HG03432 (cell line): ENCODE results near the gene CCDC71.

Experiments
- ATAC-seq: cut with Tn5 transposase; IDR thresholded peaks from one replicate; pipeline ENCODE4 v1.9.1; 2021; ENCODE audit warnings: mild to moderate bottlenecking, moderate library complexity; ENCODE audit not compliant: unreplicated experiment

CCDC71 gene

GRCh38 chr3:49171119-49171774, 5.1 kb upstream of the CCDC71 start, which contains the start of gene KLHDC8B:
TSS of gene KLHDC8B (plus strand) at chr3:49171598. CDS start at chr3:49172770, 1,172 bp downstream.
- ATAC-seq, result peak; percentile 56

GRCh38 chr3:49170744-49171118, 4.6 kb upstream of the CCDC71 start:
- ATAC-seq, result no peak

GRCh38 chr3:49166752-49167556, 823 bp upstream of the CCDC71 start:
- ATAC-seq, result no peak

GRCh38 chr3:49164983-49165720, 979 bp downstream of the CCDC71 start:
- ATAC-seq, result no peak

- ATAC-seq, result no peak
Measured at GRCh38 chr3:49163609-49164008, 2.5 kb downstream of the CCDC71 start.

- no peak for ATAC-seq
Measured at GRCh38 chr3:49162751-49163419, 3.2 kb downstream of the CCDC71 start.

GRCh38 chr3:49161808-49162530, 4.2 kb downstream of the CCDC71 start:
- ATAC-seq, result no peak

GRCh38 chr3:49161197-49161596, 4.9 kb downstream of the CCDC71 start:
- no peak for ATAC-seq

GRCh38 chr3:49158792-49159191, 7.3 kb downstream of the CCDC71 start:
- ATAC-seq, result no peak

GRCh38 chr3:49158103-49158709, 7.9 kb downstream of the CCDC71 start:
- ATAC-seq, result no peak

GRCh38 chr3:49157289-49157688, 8.8 kb downstream of the CCDC71 start:
- no peak for ATAC-seq

GRCh38 chr3:49153349-49153912, 12.7 kb downstream of the CCDC71 start:
- ATAC-seq, result no peak

GRCh38 chr3:49151610-49152009, 14.5 kb downstream of the CCDC71 start:
- ATAC-seq, result no peak

GRCh38 chr3:49148159-49148558, 18.0 kb downstream of the CCDC71 start:
- ATAC-seq, result no peak

GRCh38 chr3:49140080-49140479, 26.1 kb downstream of the CCDC71 start:
- no peak for ATAC-seq

- ATAC-seq, result no peak
Measured at GRCh38 chr3:49135499-49135898, 30.6 kb downstream of the CCDC71 start.

GRCh38 chr3:49134471-49135265, 31.5 kb downstream of the CCDC71 start:
- ATAC-seq, result no peak

- ATAC-seq, result no peak
Measured at GRCh38 chr3:49133226-49133951, 32.7 kb downstream of the CCDC71 start.
